GM12801 (cell line): Measurements from ENCODE around the gene LMO4.

Source experiments
- TF ChIP-seq, protein P1 (sequence below): IDR thresholded peaks from one replicate; pipeline ENCODE4 v1.5.1; 2011; ENCODE audit warnings: control low read depth; ENCODE audit not compliant: insufficient read length; ENCODE audit errors: extremely low read depth

LMO4 gene

DNA sequence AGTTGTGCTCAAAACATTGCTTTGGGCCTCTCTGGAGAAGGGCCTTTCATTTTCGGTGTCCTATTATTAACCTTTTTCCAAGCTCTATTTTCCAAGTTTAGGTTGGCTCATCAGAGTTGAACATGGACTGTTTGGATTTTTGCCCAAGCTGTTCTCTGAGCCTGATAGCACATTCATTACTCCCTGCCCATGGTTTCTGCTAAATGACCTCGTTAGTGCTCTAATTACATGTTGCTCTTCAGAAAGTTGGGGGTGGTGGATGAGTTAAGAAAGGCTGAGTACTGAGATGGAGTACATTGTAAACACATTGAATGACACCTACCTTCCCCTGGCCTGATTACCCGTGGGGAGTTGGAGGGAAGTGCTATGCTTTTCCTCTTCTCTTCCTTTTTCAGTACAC, 38.9 kb downstream of the LMO4 start:
- TF ChIP-seq, protein P1, sequence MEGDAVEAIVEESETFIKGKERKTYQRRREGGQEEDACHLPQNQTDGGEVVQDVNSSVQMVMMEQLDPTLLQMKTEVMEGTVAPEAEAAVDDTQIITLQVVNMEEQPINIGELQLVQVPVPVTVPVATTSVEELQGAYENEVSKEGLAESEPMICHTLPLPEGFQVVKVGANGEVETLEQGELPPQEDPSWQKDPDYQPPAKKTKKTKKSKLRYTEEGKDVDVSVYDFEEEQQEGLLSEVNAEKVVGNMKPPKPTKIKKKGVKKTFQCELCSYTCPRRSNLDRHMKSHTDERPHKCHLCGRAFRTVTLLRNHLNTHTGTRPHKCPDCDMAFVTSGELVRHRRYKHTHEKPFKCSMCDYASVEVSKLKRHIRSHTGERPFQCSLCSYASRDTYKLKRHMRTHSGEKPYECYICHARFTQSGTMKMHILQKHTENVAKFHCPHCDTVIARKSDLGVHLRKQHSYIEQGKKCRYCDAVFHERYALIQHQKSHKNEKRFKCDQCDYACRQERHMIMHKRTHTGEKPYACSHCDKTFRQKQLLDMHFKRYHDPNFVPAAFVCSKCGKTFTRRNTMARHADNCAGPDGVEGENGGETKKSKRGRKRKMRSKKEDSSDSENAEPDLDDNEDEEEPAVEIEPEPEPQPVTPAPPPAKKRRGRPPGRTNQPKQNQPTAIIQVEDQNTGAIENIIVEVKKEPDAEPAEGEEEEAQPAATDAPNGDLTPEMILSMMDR = no peak

DNA sequence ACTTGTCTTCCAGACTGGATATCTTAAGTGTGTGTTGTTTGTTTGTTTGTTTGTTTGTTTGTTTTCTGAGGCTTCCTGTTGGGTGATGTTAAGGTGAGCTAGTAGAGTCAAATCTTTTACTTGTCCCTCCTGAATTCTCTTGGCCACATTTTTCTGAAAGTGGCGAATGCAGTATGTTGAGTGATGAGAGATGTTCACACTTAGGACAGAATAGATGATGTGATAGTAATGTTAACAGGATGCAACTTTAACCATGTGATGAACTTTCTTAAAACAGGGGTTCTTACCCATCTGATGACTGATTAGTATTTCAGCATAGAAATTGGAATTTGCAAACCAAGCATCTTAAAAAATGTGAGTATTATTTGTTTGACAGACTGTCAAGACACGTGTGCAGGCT, 40.2 kb downstream of the LMO4 start:
- TF ChIP-seq, protein P1 = no peak

DNA sequence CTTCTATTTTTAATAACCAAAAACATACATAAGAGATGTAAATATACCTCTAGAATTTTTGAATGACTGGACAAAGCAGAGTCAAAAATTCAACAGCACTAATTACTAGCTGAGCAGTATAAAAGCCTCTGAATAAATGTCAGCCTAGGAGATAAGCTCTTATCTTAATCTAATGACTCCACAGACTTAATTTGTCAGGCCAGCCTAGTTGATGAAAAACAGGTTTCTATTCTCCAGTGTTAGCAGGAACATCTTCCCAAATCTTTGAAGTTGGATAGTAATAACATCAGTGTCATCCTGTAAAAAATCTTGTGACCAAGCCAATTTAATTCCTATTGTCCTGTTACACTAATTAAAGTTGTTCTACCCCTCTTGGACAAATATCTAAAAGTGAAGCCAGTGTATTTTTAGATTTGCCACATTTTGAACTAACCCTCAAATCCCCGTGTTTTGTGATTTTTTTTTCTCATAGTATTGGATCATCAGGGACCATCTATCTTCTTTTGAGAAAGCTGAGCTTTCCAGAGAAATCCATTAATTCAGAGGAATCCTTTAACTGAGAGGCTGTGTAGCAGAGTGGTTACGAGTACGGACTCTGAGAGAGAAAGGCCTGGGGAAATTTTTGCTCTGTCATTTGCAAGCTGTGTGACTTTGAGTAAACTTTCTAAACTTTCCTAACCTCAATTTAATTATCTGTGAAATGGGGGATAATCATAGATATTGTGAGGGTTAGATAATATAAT, 41.2 kb downstream of the LMO4 start:
- TF ChIP-seq, protein P1 = no peak

DNA sequence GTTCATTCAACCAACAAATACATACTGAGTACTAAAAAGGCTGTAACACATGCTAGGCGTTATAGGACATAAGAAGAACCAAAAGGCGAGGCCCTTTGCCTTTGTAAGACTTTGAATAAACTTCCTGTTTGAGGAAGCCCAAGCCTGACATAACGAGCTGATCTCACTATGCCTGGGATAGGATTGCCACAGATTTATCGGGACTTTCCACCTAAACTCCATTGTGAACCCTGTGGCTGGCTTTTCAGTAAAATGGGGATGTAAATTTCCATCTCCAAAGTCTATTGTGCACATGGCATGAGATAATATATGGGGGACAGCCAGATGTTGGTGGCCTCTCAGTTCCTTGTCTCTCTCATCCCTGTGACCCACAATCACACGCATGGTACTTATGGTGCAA, 41.9 kb downstream of the LMO4 start:
- TF ChIP-seq, protein P1 = no peak

DNA sequence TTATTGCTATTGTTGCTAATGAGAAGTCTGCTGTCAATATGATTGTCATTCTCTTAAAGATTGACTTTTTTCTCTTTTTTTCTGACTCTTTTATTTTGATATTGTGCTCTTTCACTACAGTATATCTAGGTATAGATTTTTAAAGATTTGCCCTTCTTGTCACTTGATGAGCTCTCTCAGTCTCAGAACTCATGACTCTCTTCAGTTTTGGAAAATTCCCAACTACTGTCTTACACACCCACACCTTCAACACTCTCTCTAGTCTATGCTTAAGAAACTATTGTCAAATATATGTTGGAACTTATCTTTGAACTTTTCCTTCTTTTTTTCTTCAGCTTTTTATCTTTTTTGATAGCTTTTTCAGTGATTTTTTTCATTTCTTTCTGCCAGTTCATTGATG, 50.6 kb downstream of the LMO4 start:
- TF ChIP-seq, protein P1 = no peak

DNA sequence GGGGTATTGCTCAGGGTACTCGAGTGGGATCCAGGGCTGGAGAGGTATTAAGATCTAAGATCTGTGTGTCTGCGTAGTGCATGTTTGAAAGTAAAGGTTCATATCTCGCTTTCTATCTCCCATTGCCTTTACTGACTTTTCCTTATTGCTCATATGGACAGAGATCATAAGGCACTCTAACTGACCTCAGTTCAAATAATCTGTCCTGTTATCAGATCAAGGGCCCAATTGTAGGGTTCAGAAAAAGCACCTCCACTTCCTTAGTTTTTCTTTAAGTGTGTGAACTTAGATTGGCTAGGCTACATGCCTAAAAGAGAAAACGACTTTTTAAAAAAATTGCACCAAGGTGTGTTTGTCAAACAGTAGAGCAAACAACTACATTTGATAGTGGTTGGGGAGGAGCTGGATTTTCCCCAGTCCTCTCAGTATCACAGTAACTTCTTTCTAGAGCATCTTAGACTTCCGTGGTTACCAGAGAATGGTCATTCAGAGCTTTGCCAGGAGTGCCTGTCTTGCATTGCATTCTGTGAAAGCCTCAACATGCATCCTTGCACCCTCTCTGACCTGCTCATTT, 57.6 kb downstream of the LMO4 start:
- TF ChIP-seq, protein P1 = no peak

DNA sequence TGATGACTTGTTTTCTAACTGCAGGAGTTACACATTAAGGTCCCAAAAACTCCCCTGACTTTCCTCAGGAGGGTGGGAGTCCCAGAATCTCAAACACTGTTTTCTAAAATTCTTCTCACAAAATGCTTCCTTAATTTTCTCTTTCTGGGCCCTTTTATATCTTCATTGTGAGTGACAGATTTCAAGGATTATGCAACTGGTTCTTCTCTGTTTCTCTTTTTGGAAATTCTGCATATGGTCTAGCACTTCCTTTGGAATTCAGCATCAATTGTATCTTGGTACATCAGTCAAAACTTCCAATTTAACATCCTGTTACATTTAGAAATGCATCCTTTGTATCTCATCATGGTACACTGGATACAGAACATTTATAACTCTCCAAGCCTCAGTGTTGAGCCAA, 59.7 kb downstream of the LMO4 start:
- TF ChIP-seq, protein P1 = no peak
